ENCODE data around the gene ZNF629.

GRCh38 chr16:30766933-30767284, 20.1 kb downstream of the ZNF629 start:
- no peak for TF ChIP-seq SUZ12 (IDR thresholded peaks at IDR 0.05)
- no peak for TF ChIP-seq FOXM1 (IDR thresholded peaks at IDR 0.05; ENCODE audit: borderline replicate concordance)
- no peak for TF ChIP-seq L3MBTL2 (conservative IDR thresholded peaks at IDR 0.05)
- no peak for TF ChIP-seq FOXK2 (IDR thresholded peaks at IDR 0.05)
- no peak for TF ChIP-seq SP1 (IDR thresholded peaks at IDR 0.05)
- TF ChIP-seq NFRKB (IDR thresholded peaks at IDR 0.05): no peak
- TF ChIP-seq TARDBP (IDR thresholded peaks at IDR 0.05): no peak
- no peak for TF ChIP-seq ZNF384 (IDR thresholded peaks at IDR 0.05)
- no peak for TF ChIP-seq ELF4 (IDR thresholded peaks at IDR 0.05)
- no peak for TF ChIP-seq BHLHE40 (IDR thresholded peaks at IDR 0.05; ENCODE audit: borderline replicate concordance)
- TF ChIP-seq ARNT (IDR thresholded peaks at IDR 0.05): no peak

Measured in HEK293T (cell line).